ENCODE results near the gene CHCHD10. TPM values are rescaled to one million over a fixed set of nuclear protein-coding genes. Genes with fewer than 3 reads are reported as not detected.

Gene CHCHD10
- total RNA-seq, 1 donor from 2014 or later: 62.2 TPM

DNA sequence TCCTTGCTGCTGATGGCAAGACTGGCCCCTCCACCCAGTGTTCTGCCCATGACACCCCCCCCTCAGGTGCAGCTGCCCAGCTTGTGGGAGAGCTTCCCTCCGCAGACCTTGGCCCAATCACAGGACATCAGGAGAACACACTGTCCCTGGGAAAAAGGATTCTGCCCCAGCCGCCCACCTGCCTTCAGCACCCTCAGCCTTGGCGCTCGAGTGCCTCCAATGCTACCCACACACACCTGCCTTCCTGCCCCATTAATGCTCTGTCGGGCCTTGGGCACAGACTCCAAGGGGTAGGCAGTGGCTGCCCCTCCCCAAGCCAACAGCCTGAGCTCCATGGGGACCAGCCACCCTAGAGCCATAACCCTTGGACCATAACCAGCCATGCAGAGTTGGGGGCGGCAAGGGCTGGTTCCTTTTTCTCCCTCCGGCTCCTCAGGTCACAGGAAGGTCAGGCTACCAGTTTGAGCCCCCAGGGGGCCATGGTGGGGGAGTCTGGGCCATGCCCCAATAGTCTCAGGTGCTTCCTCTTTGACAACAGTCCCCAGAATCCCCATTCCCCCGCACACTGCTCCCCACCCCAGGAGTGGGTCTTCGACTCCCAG lies 15.6 kb downstream of the CHCHD10 start:
- Mint-ChIP-seq H3K36me3 (ENCODE audit: low read depth) (no peaks in the 10 kb centered on the region), H3K9me3 (ENCODE audit: low read depth) (no peaks in the 10 kb centered on the region), H3K4me1 (ENCODE audit: low read depth) (peaks cover 17% of the 10 kb centered on the region), H3K27ac (ENCODE audit: unreplicated experiment) (peak overlapping the region; percentile 29), H3K4me3 (ENCODE audit: unreplicated experiment) (peak overlapping the region; percentile 75), H3K27me3 (ENCODE audit: low read depth) (no peaks in the 10 kb centered on the region)
- TF ChIP-seq, protein P1, sequence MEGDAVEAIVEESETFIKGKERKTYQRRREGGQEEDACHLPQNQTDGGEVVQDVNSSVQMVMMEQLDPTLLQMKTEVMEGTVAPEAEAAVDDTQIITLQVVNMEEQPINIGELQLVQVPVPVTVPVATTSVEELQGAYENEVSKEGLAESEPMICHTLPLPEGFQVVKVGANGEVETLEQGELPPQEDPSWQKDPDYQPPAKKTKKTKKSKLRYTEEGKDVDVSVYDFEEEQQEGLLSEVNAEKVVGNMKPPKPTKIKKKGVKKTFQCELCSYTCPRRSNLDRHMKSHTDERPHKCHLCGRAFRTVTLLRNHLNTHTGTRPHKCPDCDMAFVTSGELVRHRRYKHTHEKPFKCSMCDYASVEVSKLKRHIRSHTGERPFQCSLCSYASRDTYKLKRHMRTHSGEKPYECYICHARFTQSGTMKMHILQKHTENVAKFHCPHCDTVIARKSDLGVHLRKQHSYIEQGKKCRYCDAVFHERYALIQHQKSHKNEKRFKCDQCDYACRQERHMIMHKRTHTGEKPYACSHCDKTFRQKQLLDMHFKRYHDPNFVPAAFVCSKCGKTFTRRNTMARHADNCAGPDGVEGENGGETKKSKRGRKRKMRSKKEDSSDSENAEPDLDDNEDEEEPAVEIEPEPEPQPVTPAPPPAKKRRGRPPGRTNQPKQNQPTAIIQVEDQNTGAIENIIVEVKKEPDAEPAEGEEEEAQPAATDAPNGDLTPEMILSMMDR (IDR thresholded peaks at IDR 0.05): no peak
- DNase-seq (ENCODE audit: low spot score): no peak

DNA sequence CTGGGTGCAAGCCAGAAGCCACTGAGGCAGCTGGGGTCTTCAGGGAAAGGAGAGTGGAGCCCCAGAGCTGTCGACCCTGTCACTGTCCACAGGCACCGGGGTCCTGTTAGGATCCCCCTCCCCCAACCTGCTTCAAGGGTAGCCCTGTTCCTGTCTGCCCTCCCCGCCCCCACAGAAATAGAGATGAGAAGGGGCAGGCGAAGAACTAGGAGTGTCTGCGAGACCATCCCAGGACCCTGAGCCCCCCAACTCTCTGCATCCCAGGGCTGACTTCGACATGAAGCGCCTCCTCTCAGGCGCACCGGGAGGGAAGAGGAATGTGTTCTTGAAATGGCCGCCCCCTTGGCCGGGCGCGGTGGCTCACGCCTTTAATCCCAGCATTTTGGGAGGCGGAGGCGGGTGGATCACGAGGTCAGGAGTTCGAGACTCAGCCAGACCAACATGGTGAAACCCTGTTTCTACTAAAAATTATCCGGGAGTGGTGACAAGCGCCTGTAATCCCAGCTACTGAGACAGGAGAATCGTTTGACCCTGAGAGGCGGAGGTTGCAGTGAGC lies 16.3 kb downstream of the CHCHD10 start:
- Mint-ChIP-seq H3K36me3 (ENCODE audit: low read depth) (no peaks in the 10 kb centered on the region), H3K9me3 (ENCODE audit: low read depth) (no peaks in the 10 kb centered on the region), H3K27ac (ENCODE audit: unreplicated experiment) (peak overlapping the region; percentile 65), H3K27me3 (ENCODE audit: low read depth) (no peaks in the 10 kb centered on the region), H3K4me1 (ENCODE audit: low read depth) (peaks cover 17% of the 10 kb centered on the region), H3K4me3 (ENCODE audit: unreplicated experiment) (peak overlapping the region; percentile 75)
- DNase-seq (ENCODE audit: low spot score): no peak
- TF ChIP-seq, protein P1 (IDR thresholded peaks at IDR 0.05): no peak

DNA sequence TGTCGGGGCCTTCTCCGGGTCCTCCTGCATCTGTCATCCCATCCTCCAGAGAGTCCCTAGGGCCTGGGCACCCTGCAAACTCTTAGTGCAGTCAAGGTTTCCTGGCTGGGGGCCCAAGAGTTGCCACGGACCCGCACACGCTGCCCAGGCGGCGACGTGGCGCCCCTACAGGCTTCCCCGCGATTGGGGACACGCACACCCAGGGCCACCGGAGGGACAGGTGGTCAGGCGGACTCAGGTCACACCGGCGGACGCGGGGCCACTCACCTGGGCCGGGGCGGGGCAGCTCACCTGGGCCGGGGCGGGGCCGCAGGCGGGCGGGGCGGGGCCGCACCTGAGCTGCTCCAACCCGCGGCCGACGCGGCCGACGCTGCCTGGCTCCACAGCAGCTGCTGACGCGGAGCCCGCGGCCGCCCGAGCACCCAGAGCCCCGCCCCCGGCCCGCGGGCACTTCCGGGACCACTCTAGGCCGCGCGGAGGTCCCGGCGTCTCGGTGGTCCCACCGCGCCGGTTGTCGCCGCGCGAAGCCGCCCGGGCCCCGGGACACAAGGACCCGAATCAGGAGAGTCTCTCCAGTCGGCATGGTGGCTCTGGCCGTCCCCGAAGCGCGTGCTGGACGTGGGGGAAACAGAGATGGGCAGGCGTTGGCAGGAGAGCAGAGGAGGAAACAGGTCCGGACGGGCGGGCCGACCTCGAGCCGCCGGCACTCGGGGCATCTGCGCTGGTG lies 16.9 kb downstream of the CHCHD10 start, which contains the start of gene ZNF70:
ZNF70 (minus strand) TSS at position 399 of the 727 bp plus-strand sequence. CDS start 5,972 bp downstream, outside the sequence.
- Mint-ChIP-seq H3K27ac (ENCODE audit: unreplicated experiment) (peak within 1 kb of the TSS; percentile 91), H3K9me3 (ENCODE audit: low read depth) (no peaks in the 10 kb centered on the region)

DNA sequence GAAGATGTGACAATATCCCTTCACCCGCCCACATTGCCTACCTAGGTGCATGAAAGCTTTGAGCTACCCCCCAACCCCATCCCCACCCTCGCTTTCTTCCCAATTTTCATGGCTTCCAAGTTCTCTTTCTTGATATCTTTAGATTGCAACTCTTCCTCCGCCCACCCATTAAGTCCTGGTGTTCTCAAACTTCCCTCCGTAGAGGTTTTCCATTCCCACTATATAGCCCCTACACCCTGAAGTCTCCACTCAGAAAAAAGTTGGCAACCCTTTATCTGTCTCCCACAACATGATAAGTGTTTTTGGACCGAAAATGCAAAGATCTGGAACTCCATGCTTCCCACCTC lies 17.4 kb downstream of the CHCHD10 start:
- H3K4me1 Mint-ChIP-seq (ENCODE audit: low read depth): peaks cover 17% of the 10 kb centered on the region
- no peaks in the 10 kb centered on the region for H3K36me3 Mint-ChIP-seq (ENCODE audit: low read depth)
- H3K4me3 Mint-ChIP-seq (ENCODE audit: unreplicated experiment): peak overlapping the region; percentile 90
- DNase-seq (ENCODE audit: low spot score): no peak
- peak overlapping the region; percentile 91 for H3K27ac Mint-ChIP-seq (ENCODE audit: unreplicated experiment)
- no peaks in the 10 kb centered on the region for H3K27me3 Mint-ChIP-seq (ENCODE audit: low read depth)
- no peaks in the 10 kb centered on the region for H3K9me3 Mint-ChIP-seq (ENCODE audit: low read depth)
- TF ChIP-seq, protein P1 (IDR thresholded peaks at IDR 0.05): no peak

More for the DNA sequence above, 16.9 kb downstream of the CHCHD10 start, which contains the start of gene ZNF70:
- no peaks in the 10 kb centered on the region for H3K36me3 Mint-ChIP-seq (ENCODE audit: low read depth)
- TF ChIP-seq, protein P1 (IDR thresholded peaks at IDR 0.05): peak; percentile 62
- H3K4me3 Mint-ChIP-seq (ENCODE audit: unreplicated experiment): peak within 1 kb of the TSS; percentile 90
- H3K27me3 Mint-ChIP-seq (ENCODE audit: low read depth): no peaks in the 10 kb centered on the region
- DNase-seq (ENCODE audit: low spot score): peak; percentile 87
- peaks cover 17% of the 10 kb centered on the region for H3K4me1 Mint-ChIP-seq (ENCODE audit: low read depth)

DNA sequence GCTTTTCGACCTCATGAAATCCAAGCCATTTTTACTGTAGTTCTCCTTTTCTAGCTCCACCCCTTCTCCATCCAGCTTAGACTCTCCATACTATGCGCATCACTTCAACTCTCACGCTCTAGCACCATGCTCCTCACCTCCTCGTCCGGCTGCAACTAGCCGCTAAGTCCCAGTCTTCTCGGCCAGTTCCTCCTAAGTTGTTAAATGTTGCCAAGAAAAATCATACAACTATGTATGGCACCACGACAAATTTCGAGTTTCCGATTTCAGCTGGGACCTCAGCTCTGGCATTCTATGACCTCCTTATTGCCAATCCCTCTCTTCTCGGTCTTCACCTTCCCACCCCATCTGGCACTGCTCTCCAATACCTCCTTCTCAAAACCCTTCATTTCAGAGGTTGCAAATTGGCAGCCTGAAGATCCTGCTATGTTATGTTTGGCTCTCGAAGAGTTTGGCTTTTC lies 17.9 kb downstream of the CHCHD10 start:
- Mint-ChIP-seq H3K27me3 (ENCODE audit: low read depth) (no peaks in the 10 kb centered on the region), H3K27ac (ENCODE audit: unreplicated experiment) (peak overlapping the region; percentile 91), H3K9me3 (ENCODE audit: low read depth) (no peaks in the 10 kb centered on the region), H3K4me1 (ENCODE audit: low read depth) (peaks cover 17% of the 10 kb centered on the region), H3K36me3 (ENCODE audit: low read depth) (peaks cover 5% of the 10 kb centered on the region), H3K4me3 (ENCODE audit: unreplicated experiment) (peak overlapping the region; percentile 90)
- TF ChIP-seq, protein P1 (IDR thresholded peaks at IDR 0.05): no peak
- DNase-seq (ENCODE audit: low spot score): no peak

Measured in chondrocyte (in vitro differentiated cells).